GM18951 (cell line): ENCODE results near the gene BLOC1S3.
"Not testable (repeated sequence)": the region's sequence is repeated elsewhere in the genome, so short reads cannot be mapped to it uniquely, and the experiment has no call there.

Experiments used
- POLR2A ChIP-seq: IDR thresholded peaks from 4 replicates; pipeline ENCODE4 v1.6.1; 2011; ENCODE audit warnings: mild to moderate bottlenecking; ENCODE audit not compliant: insufficient read length, insufficient read depth; ENCODE audit errors: extremely low read depth
- in situ Hi-C: fragments of 300-500 bp; cut with MboI; formaldehyde crosslinking; loops from one replicate; pipeline ENCODE4 v1.12.0; 2022; ENCODE audit warnings: low sequenced_read_pairs, mixed read lengths, inconsistent platforms; ENCODE audit not compliant: unreplicated experiment

The BLOC1S3 gene

GRCh38 chr19:45222724-45223123 is 44.1 kb downstream of the BLOC1S3 start:
- no peak for TF ChIP-seq POLR2A

GRCh38 chr19:45223879-45224278 is 45.3 kb downstream of the BLOC1S3 start:
- in situ Hi-C loops: no loop called here
- no peak for TF ChIP-seq POLR2A

More at GRCh38 chr19:45222724-45223123, 44.1 kb downstream of the BLOC1S3 start:
- in situ Hi-C loops: no loop called here

GRCh38 chr19:45224645-45225044 is 46.1 kb downstream of the BLOC1S3 start:
- in situ Hi-C loops: no loop called here
- TF ChIP-seq POLR2A: no peak

DNA sequence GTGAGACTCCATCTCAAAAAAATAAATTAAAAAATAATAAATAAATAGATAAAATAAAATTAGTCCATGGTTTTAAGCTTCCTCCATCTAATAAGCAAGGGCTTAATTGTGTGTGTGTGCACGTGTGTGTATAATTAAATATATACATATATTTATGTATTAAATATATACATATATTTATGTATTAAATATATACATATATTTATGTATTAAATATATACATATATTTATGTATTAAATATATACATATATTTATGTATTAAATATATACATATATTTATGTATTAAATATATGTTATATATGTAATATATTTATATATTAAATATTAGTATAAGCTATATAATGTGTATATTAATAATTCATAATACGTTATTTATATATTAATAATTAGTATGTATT is 50.5 kb downstream of the BLOC1S3 start:
- in situ Hi-C loops: not testable (repeated sequence)
